Ascending aorta (tissue), 2 donors: Measurements from ENCODE around the gene ADSS1. TPM values are rescaled to one million over a fixed set of nuclear protein-coding genes. Genes with fewer than 3 reads are reported as not detected.

ENCODE experiments used
- DNase-seq, 2 donors: peaks; one replicate each; pipeline ENCODE4 v3.0.0-alpha.2; 2019; ENCODE audit warnings: low spot score in 2 of 2
- H3K27ac ChIP-seq, 2 donors: fragments of 200-600 bp; sonication (generic); one replicate each; pipeline ENCODE4 v1.5.1; 2016 to 2017; ENCODE audit warnings: mild to moderate bottlenecking in 1 of 2
- H3K27me3 ChIP-seq: fragments of 200-600 bp; sonication (generic); one replicate; pipeline ENCODE4 v1.5.1; 2017
- H3K36me3 ChIP-seq, 2 donors: fragments of 200-600 bp; sonication (generic); one replicate each; pipeline ENCODE4 v1.5.1; 2016
- H3K4me1 ChIP-seq, 2 donors: fragments of 200-600 bp; sonication (generic); one replicate each; pipeline ENCODE4 v1.5.1; 2016 to 2017; ENCODE audit warnings: mild to moderate bottlenecking in 1 of 2
- H3K4me3 ChIP-seq, 2 donors: fragments of 200-600 bp; sonication (generic); one replicate each; pipeline ENCODE4 v1.5.1; 2016 to 2017; ENCODE audit warnings: mild to moderate bottlenecking in 1 of 2
- H3K9me3 ChIP-seq, 2 donors: fragments of 200-600 bp; sonication (generic); one replicate each; pipeline ENCODE4 v1.5.1; 2016
- CTCF ChIP-seq, 3 experiments: fragments of 200-600 bp in 2 of 3; fragments of 450-650 bp in 1 of 3; sonication (generic) in 2 of 3; IDR thresholded peaks; one replicate each; pipeline ENCODE4 v1.5.1; 2016 to 2019; ENCODE audit warnings: antibody characterized with exemption in 3 of 3, mild to moderate bottlenecking in 1 of 3, moderate library complexity in 1 of 3
- intact Hi-C: fragments of 100-400 bp; cut with DNase I; formaldehyde crosslinking; loops from one replicate; pipeline ENCODE4 v1.15.1; 2023
- total RNA-seq: library from RNA; depleted of rRNA; stranded (reverse); fragments of >200 nt; gene quantifications from one replicate; pipeline ENCODE4 v1.1.0, GENCODE V29; 2016

ADSS1 gene
- total RNA-seq, 1 donor from 2014 or later, result 30.2 TPM

- Histone ChIP-seq H3K4me1 (peaks cover 44 to 52% of the 10 kb centered on the region in 2 donors), H3K36me3 (no peaks in the 10 kb centered on the region), H3K27me3 (no peaks in the 10 kb centered on the region), H3K4me3 (peak overlapping the region; percentile 53 to 67), H3K27ac (peak overlapping the region; percentile 88 to 89), H3K9me3 (no peaks in the 10 kb centered on the region)
- intact Hi-C loops, result loop anchor here (2.0 to 10.0 kb wide), 2 partner anchors 13 to 567 kb away; partner anchors contain the start of gene BTBD6
- DNase-seq, result peak in 1 of 2 donors; percentile 88
- TF ChIP-seq CTCF (IDR thresholded peaks at IDR 0.05), result no peak
These were observed 46.3 kb upstream of the ADSS1 start for GRCh38 chr14:104677512-104678332.

- Histone ChIP-seq H3K9me3 (no peaks in the 10 kb centered on the region), H3K4me1 (peaks cover 45 to 52% of the 10 kb centered on the region in 2 donors), H3K36me3 (no peaks in the 10 kb centered on the region), H3K4me3 (peak overlapping the region; percentile 53 to 67), H3K27me3 (no peaks in the 10 kb centered on the region), H3K27ac (peak overlapping the region; percentile 88 to 89)
- no peak for DNase-seq
- intact Hi-C loops, result loop anchor here (10.0 kb wide), 1 partner anchor 566 kb away; the partner anchor contains the start of gene BTBD6
- TF ChIP-seq CTCF (IDR thresholded peaks at IDR 0.05), result no peak
These were observed 45.7 kb upstream of the ADSS1 start for GRCh38 chr14:104678346-104678745.

- Histone ChIP-seq H3K4me3 (peak overlapping the region in 1 of 2 donors; percentile 67), H3K36me3 (no peaks in the 10 kb centered on the region), H3K9me3 (no peaks in the 10 kb centered on the region), H3K27me3 (no peaks in the 10 kb centered on the region), H3K27ac (peak overlapping the region; percentile 88 to 89), H3K4me1 (peaks cover 45 to 52% of the 10 kb centered on the region in 2 donors)
- intact Hi-C loops, result loop anchor here (10.0 kb wide), 1 partner anchor 566 kb away; the partner anchor contains the start of gene BTBD6
- peak in 1 of 2 donors; percentile 63 for DNase-seq
- TF ChIP-seq CTCF (IDR thresholded peaks at IDR 0.05), result no peak
These were observed 44.9 kb upstream of the ADSS1 start for GRCh38 chr14:104678901-104679705.

- intact Hi-C loops, result loop anchor here (2.0 to 10.0 kb wide), 5 partner anchors 29 to 805 kb away; partner anchors contain the start of genes AHNAK2, CRIP1 and SIVA1
- peak overlapping the region in 1 of 2 donors; percentile 58 for H3K4me3 ChIP-seq
- peak overlapping the region; percentile 85 to 89 for H3K27ac ChIP-seq
- no peaks in the 10 kb centered on the region for H3K9me3 ChIP-seq
- peak; percentile 46 to 87 for DNase-seq
- peaks cover 45 to 52% of the 10 kb centered on the region in 2 donors for H3K4me1 ChIP-seq
- H3K36me3 ChIP-seq, result no peaks in the 10 kb centered on the region
- TF ChIP-seq CTCF (IDR thresholded peaks at IDR 0.05), result no peak
- no peaks in the 10 kb centered on the region for H3K27me3 ChIP-seq
These were observed 43.8 kb upstream of the ADSS1 start for GRCh38 chr14:104680056-104680805.
